CD4-positive, alpha-beta T cell (primary cell): ENCODE results near the gene SRRD. TPM values are rescaled to one million over a fixed set of nuclear protein-coding genes. Genes with fewer than 3 reads are reported as not detected.

Experiments used
- ATAC-seq: fragments of 200-7000 bp; cut with Tn5 transposase; one replicate; pipeline ENCODE4 v1.10.0; 2022; ENCODE audit warnings: mild to moderate bottlenecking; ENCODE audit not compliant: poor library complexity
- CTCF ChIA-PET: fragments of 350-600 bp; sonication (Branson Sonifier 250); formaldehyde crosslinking; loops from one replicate; lab custom pipeline; 2021; ENCODE audit warnings: antibody characterized with exemption, inconsistent platforms; lab: Charles Lee
- POLR2A ChIA-PET: fragments of 350-600 bp; sonication (Branson Sonifier 250); formaldehyde crosslinking; loops from one replicate; lab custom pipeline; 2021; ENCODE audit warnings: antibody characterized with exemption, inconsistent platforms; lab: Charles Lee
- DNase-seq, 14 experiments: peaks; one replicate each; pipeline ENCODE4 v3.0.0-alpha.2; 2013 to 2020; ENCODE audit warnings: mixed read lengths in 2 of 14
- H3K27ac ChIP-seq, 2 donors: one replicate each; pipeline versions ENCODE4 v1.5.1 to v1.7.0; 2013; ENCODE audit warnings: low read length in 2 of 2, low read depth in 1 of 2, mild to moderate bottlenecking in 1 of 2
- H3K27me3 ChIP-seq, 2 experiments: 1 replicate in 1 of 2; 2 replicates in 1 of 2; pipeline versions ENCODE4 v1.6.1 to v1.7.0; 2013; ENCODE audit warnings: low read length in 2 of 2, control low read depth in 1 of 2, mild to moderate bottlenecking in 1 of 2, moderate library complexity in 1 of 2; ENCODE audit not compliant: insufficient read depth in 2 of 2, control insufficient read depth in 1 of 2
- H3K36me3 ChIP-seq: one replicate; pipeline ENCODE4 v1.6.1; 2013; ENCODE audit warnings: low read length, control low read depth; ENCODE audit not compliant: insufficient read depth
- H3K4me1 ChIP-seq: one replicate; pipeline ENCODE4 v1.6.1; 2013; ENCODE audit warnings: low read length, control low read depth; ENCODE audit not compliant: insufficient read depth
- H3K4me3 ChIP-seq: one replicate; pipeline ENCODE4 v1.5.1; 2013; ENCODE audit warnings: mild to moderate bottlenecking, low read length, moderate library complexity
- H3K9me3 ChIP-seq, 2 experiments: 1 replicate in 1 of 2; 2 replicates in 1 of 2; pipeline versions ENCODE4 v1.6.1 to v1.7.0; 2013; ENCODE audit warnings: low read length in 2 of 2, mild to moderate bottlenecking in 2 of 2, control low read depth in 1 of 2, moderate library complexity in 1 of 2; ENCODE audit not compliant: control insufficient read depth in 1 of 2, insufficient read depth in 1 of 2
- H3K27ac Mint-ChIP-seq: one replicate; pipeline ENCODE4 v1.8.0; 2020; ENCODE audit warnings: mixed read lengths
- H3K27me3 Mint-ChIP-seq: one replicate; pipeline ENCODE4 v1.8.0; 2021; ENCODE audit warnings: mixed read lengths
- H3K36me3 Mint-ChIP-seq: one replicate; pipeline ENCODE4 v1.8.0; 2021; ENCODE audit warnings: low read depth, mixed read lengths
- H3K4me1 Mint-ChIP-seq: one replicate; pipeline ENCODE4 v1.8.0; 2021; ENCODE audit warnings: low read depth, mixed read lengths
- H3K4me3 Mint-ChIP-seq: one replicate; pipeline ENCODE4 v1.8.0; 2020; ENCODE audit warnings: mild to moderate bottlenecking, mixed read lengths
- H3K9me3 Mint-ChIP-seq: one replicate; pipeline ENCODE4 v1.8.0; 2020; ENCODE audit warnings: mixed read lengths
- CTCF ChIP-seq: fragments of 200-600 bp; IDR thresholded peaks from one replicate; pipeline ENCODE4 v1.8.0; 2022; ENCODE audit warnings: antibody characterized with exemption, mild to moderate bottlenecking
- intact Hi-C, 2 experiments: fragments of 100-400 bp; cut with DNase I in 1 of 2; cut with micrococcal nuclease in 1 of 2; formaldehyde crosslinking; loops; one replicate each; pipeline versions ENCODE4 v1.15.1 to v1.9.0; 2023 to 2025; cut with DNase I, micrococcal nuclease
- total RNA-seq, 174 experiments: library from RNA in 2 of 174; stranded (reverse) in 2 of 174; gene quantifications; one replicate each; pipeline ENCODE4 v1.2.3 and lab custom pipeline; 2021 to 2026

SRRD gene
- total RNA-seq, 2 experiments from 2014 or later, result 25.8 to 27.2 TPM

GRCh38 chr22:26514419-26515161, 30.9 kb downstream of the SRRD start:
- Histone ChIP-seq H3K36me3 (peaks cover 9% of the 10 kb centered on the region), H3K27ac (no peak overlapping the region), H3K4me1 (peaks cover 22% of the 10 kb centered on the region), H3K9me3 (no peaks in the 10 kb centered on the region), H3K27me3 (no peaks in the 10 kb centered on the region), H3K4me3 (no peak overlapping the region)
- ATAC-seq (no peak), DNase-seq (no peak)
- no peaks in the 10 kb centered on the region for H3K27me3 Mint-ChIP-seq
- no peaks in the 10 kb centered on the region for H3K9me3 Mint-ChIP-seq
- CTCF ChIA-PET, result no interaction called here
- peak overlapping the region; percentile 98 for H3K4me3 Mint-ChIP-seq
- intact Hi-C loops, result no loop called here
- peaks cover 33% of the 10 kb centered on the region for H3K36me3 Mint-ChIP-seq
- no peak for TF ChIP-seq CTCF
- H3K4me1 Mint-ChIP-seq, result peaks cover 39% of the 10 kb centered on the region
- peak overlapping the region; percentile 8 for H3K27ac Mint-ChIP-seq
- POLR2A ChIA-PET, result interaction anchor here (1.4 to 3.7 kb wide), 2 partner anchors 13 to 31 kb away, joined by 4 to 54 read pairs; partner anchors contain the start of genes HPS4 and SRRD

- ATAC-seq (no peak), DNase-seq (no peak)
- no peaks in the 10 kb centered on the region for H3K27me3 ChIP-seq
- no peaks in the 10 kb centered on the region for H3K36me3 ChIP-seq
- Mint-ChIP-seq H3K27ac (no peak overlapping the region), H3K4me1 (peaks cover 29% of the 10 kb centered on the region), H3K27me3 (no peaks in the 10 kb centered on the region), H3K4me3 (no peak overlapping the region), H3K36me3 (peaks cover 21% of the 10 kb centered on the region), H3K9me3 (no peaks in the 10 kb centered on the region)
- TF ChIP-seq CTCF, result no peak
- H3K9me3 ChIP-seq, result no peaks in the 10 kb centered on the region
- H3K4me1 ChIP-seq, result peaks cover 21% of the 10 kb centered on the region
- POLR2A ChIA-PET, result interaction anchor here (1.4 kb wide), 1 partner anchor 14 kb away, joined by 4 read pairs; no protein-coding TSS in a partner anchor
- H3K27ac ChIP-seq, result no peak overlapping the region
- CTCF ChIA-PET, result interaction anchor here (0.7 kb wide), 1 partner anchor 148 kb away, joined by 3 read pairs; no protein-coding TSS in a partner anchor
- H3K4me3 ChIP-seq, result no peak overlapping the region
- intact Hi-C loops, result no loop called here
These were observed 32.3 kb downstream of the SRRD start for GRCh38 chr22:26515931-26516330.

GRCh38 chr22:26516503-26516902, 32.8 kb downstream of the SRRD start:
- TF ChIP-seq CTCF, result no peak
- peaks cover 23% of the 10 kb centered on the region for H3K4me1 Mint-ChIP-seq
- DNase-seq (no peak), ATAC-seq (no peak)
- H3K27me3 Mint-ChIP-seq, result no peaks in the 10 kb centered on the region
- H3K4me3 Mint-ChIP-seq, result no peak overlapping the region
- H3K36me3 ChIP-seq, result no peaks in the 10 kb centered on the region
- H3K4me3 ChIP-seq, result no peak overlapping the region
- H3K27ac Mint-ChIP-seq, result no peak overlapping the region
- H3K9me3 Mint-ChIP-seq, result no peaks in the 10 kb centered on the region
- peaks cover 15% of the 10 kb centered on the region for H3K36me3 Mint-ChIP-seq
- intact Hi-C loops, result no loop called here
- ChIA-PET CTCF (interaction anchor here (0.7 kb wide), 1 partner anchor 149 kb away, joined by 3 read pairs; no protein-coding TSS in a partner anchor), POLR2A (no interaction called here)
- H3K4me1 ChIP-seq, result peaks cover 15% of the 10 kb centered on the region
- H3K27ac ChIP-seq, result no peak overlapping the region
- H3K9me3 ChIP-seq, result no peaks in the 10 kb centered on the region
- no peaks in the 10 kb centered on the region for H3K27me3 ChIP-seq
